Ishikawa (cell line): ENCODE measurements around the gene CHMP1B.

Source experiments
- EGR1 ChIP-seq: IDR thresholded peaks from 2 replicates; pipeline ENCODE4 v1.6.1; 2012
- TF ChIP-seq, protein P1 (sequence below): IDR thresholded peaks from 2 replicates; pipeline ENCODE4 v1.6.1; 2012

Gene CHMP1B

DNA sequence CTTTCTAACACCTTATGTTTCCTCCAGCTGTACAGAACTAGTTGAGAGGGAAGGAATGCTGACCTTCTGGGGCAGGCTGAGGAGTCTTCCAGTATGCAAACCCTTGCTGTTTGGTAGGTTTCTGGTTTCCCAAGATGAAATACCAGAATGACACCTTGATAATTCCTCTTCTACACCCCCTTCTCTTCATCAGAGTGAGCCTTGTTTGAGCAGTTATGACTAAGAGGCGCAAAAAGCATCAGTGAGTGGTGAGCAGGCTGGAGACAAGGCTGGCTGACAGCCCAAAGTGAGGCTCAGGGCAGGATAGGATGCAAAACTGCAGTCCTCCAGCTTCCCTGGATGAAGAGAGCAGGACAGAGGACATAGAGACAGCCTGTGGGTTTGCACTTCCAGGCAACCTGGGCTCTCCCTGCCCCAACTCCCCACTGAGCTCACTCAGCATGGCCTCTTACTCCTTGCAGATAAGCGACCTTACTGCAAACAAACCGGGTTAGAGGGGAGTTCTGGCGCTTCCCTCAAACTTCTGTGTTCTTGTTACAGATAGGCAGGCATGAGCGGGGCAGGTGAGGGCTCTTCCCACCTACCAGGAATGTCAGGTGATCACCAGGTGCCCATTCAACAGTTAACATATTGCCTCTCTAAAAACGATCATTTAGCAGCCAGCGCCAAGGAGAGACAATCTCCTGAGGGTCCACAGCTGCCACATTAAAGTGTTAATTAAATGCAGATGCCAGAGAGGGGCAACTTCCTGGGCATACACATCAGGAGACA lies 51.5 kb downstream of the CHMP1B start:
- TF ChIP-seq EGR1: no peak
- TF ChIP-seq, protein P1, sequence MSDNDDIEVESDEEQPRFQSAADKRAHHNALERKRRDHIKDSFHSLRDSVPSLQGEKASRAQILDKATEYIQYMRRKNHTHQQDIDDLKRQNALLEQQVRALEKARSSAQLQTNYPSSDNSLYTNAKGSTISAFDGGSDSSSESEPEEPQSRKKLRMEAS: no peak
